HG02759 (cell line): ENCODE results near the gene POLR3A.

Experiments used
- ATAC-seq: cut with Tn5 transposase; IDR thresholded peaks from one replicate; pipeline ENCODE4 v1.9.1; 2021; ENCODE audit warnings: mild to moderate bottlenecking, moderate library complexity; ENCODE audit not compliant: unreplicated experiment

Gene POLR3A

GRCh38 chr10:78047314-78047891 is 18.1 kb upstream of the POLR3A start:
- peak; percentile 59 for ATAC-seq

- ATAC-seq = no peak
Measured at GRCh38 chr10:78046711-78047269, 17.5 kb upstream of the POLR3A start.

- no peak for ATAC-seq
Measured at GRCh38 chr10:78045856-78046255, 16.5 kb upstream of the POLR3A start.

GRCh38 chr10:78045237-78045636 is 15.9 kb upstream of the POLR3A start:
- peak; percentile 78 for ATAC-seq

- no peak for ATAC-seq
Measured at GRCh38 chr10:78044699-78045098, 15.4 kb upstream of the POLR3A start.

GRCh38 chr10:78044179-78044578 is 14.9 kb upstream of the POLR3A start:
- no peak for ATAC-seq

- ATAC-seq = no peak
Measured at GRCh38 chr10:78042752-78043104, 13.4 kb upstream of the POLR3A start.

- ATAC-seq = no peak
Measured at GRCh38 chr10:78042058-78042751, 12.9 kb upstream of the POLR3A start.

GRCh38 chr10:78041170-78042057 is 12.1 kb upstream of the POLR3A start:
- ATAC-seq = no peak

- no peak for ATAC-seq
Measured at GRCh38 chr10:78039743-78040142, 10.4 kb upstream of the POLR3A start.

GRCh38 chr10:78038791-78039547 is 9.7 kb upstream of the POLR3A start:
- ATAC-seq = no peak

GRCh38 chr10:78038105-78038504 is 8.8 kb upstream of the POLR3A start:
- no peak for ATAC-seq

GRCh38 chr10:78035933-78036583 is 6.7 kb upstream of the POLR3A start:
- no peak for ATAC-seq

- ATAC-seq = no peak
Measured at GRCh38 chr10:78035437-78035836, 6.1 kb upstream of the POLR3A start.

- ATAC-seq = no peak
Measured at GRCh38 chr10:78035025-78035424, 5.7 kb upstream of the POLR3A start.

- peak; percentile 82 for ATAC-seq
Measured at GRCh38 chr10:78033637-78034470, 4.5 kb upstream of the POLR3A start, which contains the start of gene RPS24. Gene RPS24 (plus strand): TSS chr10:78033863. CDS start chr10:78033902, 39 bp downstream.

GRCh38 chr10:78033387-78033636 is 4.0 kb upstream of the POLR3A start:
- ATAC-seq = no peak

- no peak for ATAC-seq
Measured at GRCh38 chr10:78028438-78029268, 662 bp downstream of the POLR3A start.
